ENCODE results near the gene MARK4. TPM values are rescaled to one million over a fixed set of nuclear protein-coding genes. Genes with fewer than 3 reads are reported as not detected.
A peak's percentile ranks its signal among the peaks of the same experiment; 100 is the strongest.

Gene MARK4
- total and polyA plus RNA-seq, 2 experiments from 2014 or later = 16.6 to 38.6 TPM

DNA sequence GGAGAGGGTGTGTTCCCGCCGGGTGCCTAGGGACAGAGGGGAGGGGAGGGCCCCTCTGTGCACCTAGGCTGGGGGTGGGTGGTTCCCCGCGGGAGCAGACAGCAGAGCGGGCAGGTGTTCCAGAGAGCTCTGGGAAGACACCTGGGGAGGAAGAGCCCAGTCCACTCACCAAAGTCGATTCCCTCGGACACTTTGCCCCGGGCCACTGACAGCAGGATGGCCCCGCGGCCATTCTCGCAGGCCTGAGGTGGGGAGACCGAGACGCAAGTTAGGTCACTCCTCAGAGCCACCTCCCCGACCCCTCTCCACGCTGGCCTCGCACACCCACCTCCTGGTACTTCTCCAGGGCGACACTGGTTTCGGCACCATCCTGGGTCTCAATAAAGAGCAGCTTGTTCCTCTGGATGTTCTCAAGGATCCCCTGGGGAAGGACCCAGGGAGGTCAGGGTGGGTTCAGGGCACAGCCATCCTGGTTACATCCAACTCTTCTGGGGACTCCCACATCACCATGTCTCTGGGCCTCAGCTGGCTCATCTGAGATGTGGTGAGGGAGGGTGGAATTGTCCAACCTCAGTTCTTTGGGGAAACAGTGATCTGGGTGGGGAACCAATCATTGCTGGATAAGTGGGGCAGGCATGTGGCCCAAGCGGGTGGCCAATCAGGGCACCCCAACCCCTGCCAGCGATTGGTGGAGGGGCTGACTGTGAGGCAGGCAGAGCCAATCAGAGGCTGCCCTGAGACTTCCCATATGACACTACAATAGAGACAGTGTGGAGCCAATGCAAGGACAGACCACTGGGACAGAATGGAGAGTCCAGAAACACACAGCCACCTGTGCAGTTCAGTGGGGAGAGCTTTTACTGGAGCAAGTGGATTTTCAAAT lies 102.1 kb downstream of the MARK4 start:
- H3K9me2 ChIP-seq (ENCODE audit: insufficient read depth) = no peaks in the 10 kb centered on the region
- H3K79me2 ChIP-seq (replicated peaks; ENCODE audit: insufficient read depth) = no peaks in the 10 kb centered on the region
- H3K9me3 Mint-ChIP-seq = no peaks in the 10 kb centered on the region
- no peak overlapping the region for H2AFZ ChIP-seq
- H3K27ac ChIP-seq (ENCODE audit: low read depth) = no peak overlapping the region
- TF ChIP-seq JUNB (IDR thresholded peaks at IDR 0.05; ENCODE audit: unreplicated experiment) (no peak), POLR2AphosphoS5 (IDR thresholded peaks at IDR 0.05; ENCODE audit: low read depth) (no peak)
- TF ChIP-seq, protein P1, sequence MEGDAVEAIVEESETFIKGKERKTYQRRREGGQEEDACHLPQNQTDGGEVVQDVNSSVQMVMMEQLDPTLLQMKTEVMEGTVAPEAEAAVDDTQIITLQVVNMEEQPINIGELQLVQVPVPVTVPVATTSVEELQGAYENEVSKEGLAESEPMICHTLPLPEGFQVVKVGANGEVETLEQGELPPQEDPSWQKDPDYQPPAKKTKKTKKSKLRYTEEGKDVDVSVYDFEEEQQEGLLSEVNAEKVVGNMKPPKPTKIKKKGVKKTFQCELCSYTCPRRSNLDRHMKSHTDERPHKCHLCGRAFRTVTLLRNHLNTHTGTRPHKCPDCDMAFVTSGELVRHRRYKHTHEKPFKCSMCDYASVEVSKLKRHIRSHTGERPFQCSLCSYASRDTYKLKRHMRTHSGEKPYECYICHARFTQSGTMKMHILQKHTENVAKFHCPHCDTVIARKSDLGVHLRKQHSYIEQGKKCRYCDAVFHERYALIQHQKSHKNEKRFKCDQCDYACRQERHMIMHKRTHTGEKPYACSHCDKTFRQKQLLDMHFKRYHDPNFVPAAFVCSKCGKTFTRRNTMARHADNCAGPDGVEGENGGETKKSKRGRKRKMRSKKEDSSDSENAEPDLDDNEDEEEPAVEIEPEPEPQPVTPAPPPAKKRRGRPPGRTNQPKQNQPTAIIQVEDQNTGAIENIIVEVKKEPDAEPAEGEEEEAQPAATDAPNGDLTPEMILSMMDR (conservative IDR thresholded peaks at IDR 0.05; ENCODE audit: low read depth in 2 of 2) = no peak
- peaks cover 27% of the 10 kb centered on the region; the same call in 1 of the 2 replicates for H3K36me3 ChIP-seq (ENCODE audit: insufficient read depth)
- peak; percentile 21; the same call in 1 of the 3 replicates for ATAC-seq
- no peaks in the 10 kb centered on the region for H3K27me3 ChIP-seq (ENCODE audit: insufficient read depth)
- peaks cover 17% of the 10 kb centered on the region for H3K27me3 Mint-ChIP-seq (ENCODE audit: insufficient read depth, low read depth, poor library complexity)
- H3K4me3 ChIP-seq = no peak overlapping the region
- no peaks in the 10 kb centered on the region; the same call in 1 of the 3 replicates for H3K4me1 Mint-ChIP-seq
- H3K4me1 ChIP-seq (ENCODE audit: insufficient read depth) = no peaks in the 10 kb centered on the region
- H3K27ac Mint-ChIP-seq = no peak overlapping the region
- no peak overlapping the region for H3K4me3 Mint-ChIP-seq
- H3K36me3 Mint-ChIP-seq (ENCODE audit: low read depth) = peaks cover 73% of the 10 kb centered on the region
- no peak for DNase-seq (ENCODE audit: low spot score)
- H3K4me2 ChIP-seq = no peak overlapping the region
- peaks cover 3% of the 10 kb centered on the region for H4K20me1 ChIP-seq (replicated peaks; ENCODE audit: insufficient read depth)
- no peaks in the 10 kb centered on the region for H3F3A ChIP-seq (replicated peaks; ENCODE audit: low read depth)

DNA sequence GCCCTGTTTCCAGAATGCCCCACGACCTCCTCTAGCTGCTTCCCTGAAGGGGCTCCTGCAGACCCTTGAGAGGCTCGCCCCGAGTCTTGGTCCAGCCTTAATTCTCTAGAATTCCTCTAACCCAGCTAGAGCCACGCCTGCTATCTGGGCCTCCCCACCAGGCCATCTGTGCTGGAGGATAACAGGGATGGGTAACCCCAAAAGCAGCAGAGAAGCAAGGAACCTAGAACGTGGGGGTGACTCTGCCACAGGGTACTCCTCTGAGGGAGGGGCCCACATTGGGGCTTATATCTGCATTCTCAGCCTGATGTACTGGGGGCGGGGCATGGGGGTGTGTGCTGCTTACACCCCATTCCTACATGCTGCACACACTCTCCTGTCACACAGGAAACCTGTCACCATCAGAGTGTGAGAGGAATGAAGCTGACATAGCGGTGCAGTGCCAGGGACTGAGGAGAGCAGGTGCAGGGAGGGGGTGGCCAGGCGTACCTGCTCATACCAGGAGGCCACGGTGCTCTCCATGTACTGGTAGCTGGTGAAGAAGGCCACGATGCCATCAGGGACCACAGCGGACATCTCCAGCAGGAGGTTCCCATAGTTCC lies 103.3 kb downstream of the MARK4 start:
- H3K79me2 ChIP-seq (replicated peaks; ENCODE audit: insufficient read depth) = no peaks in the 10 kb centered on the region
- H3K4me3 ChIP-seq = no peak overlapping the region
- peaks cover 7% of the 10 kb centered on the region for H4K20me1 ChIP-seq (replicated peaks; ENCODE audit: insufficient read depth)
- H3K4me1 ChIP-seq (ENCODE audit: insufficient read depth) = no peaks in the 10 kb centered on the region
- H3K4me2 ChIP-seq = no peak overlapping the region
- H3K27me3 ChIP-seq (ENCODE audit: insufficient read depth) = no peaks in the 10 kb centered on the region
- H3K27ac ChIP-seq (ENCODE audit: low read depth) = no peak overlapping the region
- peaks cover 31% of the 10 kb centered on the region; the same call in 1 of the 2 replicates for H3K36me3 ChIP-seq (ENCODE audit: insufficient read depth)
- peaks cover 83% of the 10 kb centered on the region for H3K36me3 Mint-ChIP-seq (ENCODE audit: low read depth)
- no peak overlapping the region for H3K27ac Mint-ChIP-seq
- no peak for DNase-seq (ENCODE audit: low spot score)
- no peaks in the 10 kb centered on the region for H3K9me2 ChIP-seq (ENCODE audit: insufficient read depth)
- no peaks in the 10 kb centered on the region; the same call in 2 of the 3 replicates for H3K4me1 Mint-ChIP-seq
- no peaks in the 10 kb centered on the region for H3F3A ChIP-seq (replicated peaks; ENCODE audit: low read depth)
- ATAC-seq = no peak
- no peak overlapping the region for H3K4me3 Mint-ChIP-seq
- H2AFZ ChIP-seq = no peak overlapping the region
- TF ChIP-seq EZH2phosphoT487 (IDR thresholded peaks at IDR 0.05; ENCODE audit: unreplicated experiment) (no peak), JUNB (IDR thresholded peaks at IDR 0.05; ENCODE audit: unreplicated experiment) (no peak), ZNF114 (CRISPR knock-in tag; IDR thresholded peaks at IDR 0.05) (no peak)
- no peaks in the 10 kb centered on the region for H3K9me3 Mint-ChIP-seq
- peaks cover 17% of the 10 kb centered on the region for H3K27me3 Mint-ChIP-seq (ENCODE audit: insufficient read depth, low read depth, poor library complexity)

Other genes with a start within 250 kb of the MARK4 start
- 11.1 and 13.1 TPM in 2 replicates for gene RELB, start 249.8 kb upstream of the MARK4 start, total RNA-seq (2014; rRNA removed; shearing (Covaris generic))
- 7.4 and 7.9 TPM in 2 replicates for gene RELB, start 249.8 kb upstream of the MARK4 start, polyA plus RNA-seq (2016; fragmentation: Nextera tagmentation; extraction: Ambion mirVana)
- gene CLASRP, start 212.2 kb upstream of the MARK4 start, total RNA-seq (2014; rRNA removed; shearing (Covaris generic)) = 78.7 and 92.3 TPM in 2 replicates
- gene CLASRP, start 212.2 kb upstream of the MARK4 start, polyA plus RNA-seq (2016; fragmentation: Nextera tagmentation; extraction: Ambion mirVana) = 26.5 and 27.1 TPM in 2 replicates
- 10.3 and 13.4 TPM in 2 replicates for gene ZNF296, start 174.8 kb upstream of the MARK4 start, total RNA-seq (2014; rRNA removed; shearing (Covaris generic))
- gene ZNF296, start 174.8 kb upstream of the MARK4 start, polyA plus RNA-seq (2016; fragmentation: Nextera tagmentation; extraction: Ambion mirVana) = 16.5 and 18.6 TPM in 2 replicates
- 49.6 and 52.6 TPM in 2 replicates for gene GEMIN7, start 172.0 kb upstream of the MARK4 start, total RNA-seq (2014; rRNA removed; shearing (Covaris generic))
- gene GEMIN7, start 172.0 kb upstream of the MARK4 start, polyA plus RNA-seq (2016; fragmentation: Nextera tagmentation; extraction: Ambion mirVana) = 90.5 and 91.6 TPM in 2 replicates
- gene PPP1R37, start 158.1 kb upstream of the MARK4 start, total RNA-seq (2014; rRNA removed; shearing (Covaris generic)) = 33.3 and 47.2 TPM in 2 replicates
- 6.9 and 7.8 TPM in 2 replicates for gene PPP1R37, start 158.1 kb upstream of the MARK4 start, polyA plus RNA-seq (2016; fragmentation: Nextera tagmentation; extraction: Ambion mirVana)
- gene NKPD1, start 90.3 kb upstream of the MARK4 start, total RNA-seq (2014; rRNA removed; shearing (Covaris generic)) = 1.3 and 2.2 TPM in 2 replicates
- 0.09 and 0.24 TPM in 2 replicates for gene NKPD1, start 90.3 kb upstream of the MARK4 start, polyA plus RNA-seq (2016; fragmentation: Nextera tagmentation; extraction: Ambion mirVana)
- gene TRAPPC6A, start 73.0 kb upstream of the MARK4 start, total RNA-seq (2014; rRNA removed; shearing (Covaris generic)) = 23.3 and 29.4 TPM in 2 replicates
- gene TRAPPC6A, start 73.0 kb upstream of the MARK4 start, polyA plus RNA-seq (2016; fragmentation: Nextera tagmentation; extraction: Ambion mirVana) = 74.7 and 81.9 TPM in 2 replicates
- gene BLOC1S3, start 72.5 kb upstream of the MARK4 start, total RNA-seq (2014; rRNA removed; shearing (Covaris generic)) = 15.9 and 16.0 TPM in 2 replicates
- gene BLOC1S3, start 72.5 kb upstream of the MARK4 start, polyA plus RNA-seq (2016; fragmentation: Nextera tagmentation; extraction: Ambion mirVana) = 2.5 and 5.0 TPM in 2 replicates
- gene EXOC3L2, start 5.9 kb upstream of the MARK4 start, total RNA-seq (2014; rRNA removed; shearing (Covaris generic)) = 0.35 and 3.2 TPM in 2 replicates
- gene EXOC3L2, start 5.9 kb upstream of the MARK4 start, polyA plus RNA-seq (2016; fragmentation: Nextera tagmentation; extraction: Ambion mirVana) = 2.0 and 2.8 TPM in 2 replicates
- not detected in 2 replicates for gene CKM, start 71.6 kb downstream of the MARK4 start, total RNA-seq (2014; rRNA removed; shearing (Covaris generic))
- 0.47 TPM in 1 of 2 replicates, not detected in the other for gene CKM, start 71.6 kb downstream of the MARK4 start, polyA plus RNA-seq (2016; fragmentation: Nextera tagmentation; extraction: Ambion mirVana)
- gene KLC3, start 89.5 kb downstream of the MARK4 start, total RNA-seq (2014; rRNA removed; shearing (Covaris generic)) = 4.2 and 6.4 TPM in 2 replicates
- gene KLC3, start 89.5 kb downstream of the MARK4 start, polyA plus RNA-seq (2016; fragmentation: Nextera tagmentation; extraction: Ambion mirVana) = 2.8 and 3.1 TPM in 2 replicates
- 81.1 and 84.7 TPM in 2 replicates for gene ERCC2, start 119.3 kb downstream of the MARK4 start, total RNA-seq (2014; rRNA removed; shearing (Covaris generic))
- 33.3 and 39.4 TPM in 2 replicates for gene ERCC2, start 119.3 kb downstream of the MARK4 start, polyA plus RNA-seq (2016; fragmentation: Nextera tagmentation; extraction: Ambion mirVana)
- gene PPP1R13L, start 153.8 kb downstream of the MARK4 start, total RNA-seq (2014; rRNA removed; shearing (Covaris generic)) = 9.6 and 11.3 TPM in 2 replicates
- 12.9 and 15.5 TPM in 2 replicates for gene PPP1R13L, start 153.8 kb downstream of the MARK4 start, polyA plus RNA-seq (2016; fragmentation: Nextera tagmentation; extraction: Ambion mirVana)
- 33.0 and 34.1 TPM in 2 replicates for gene POLR1G, start 155.4 kb downstream of the MARK4 start, total RNA-seq (2014; rRNA removed; shearing (Covaris generic))
- 85.9 and 91.1 TPM in 2 replicates for gene POLR1G, start 155.4 kb downstream of the MARK4 start, polyA plus RNA-seq (2016; fragmentation: Nextera tagmentation; extraction: Ambion mirVana)
- gene ERCC1, start 172.6 kb downstream of the MARK4 start, total RNA-seq (2014; rRNA removed; shearing (Covaris generic)) = 39.0 and 45.9 TPM in 2 replicates
- 52.3 and 56.3 TPM in 2 replicates for gene ERCC1, start 172.6 kb downstream of the MARK4 start, polyA plus RNA-seq (2016; fragmentation: Nextera tagmentation; extraction: Ambion mirVana)
- gene FOSB, start 216.7 kb downstream of the MARK4 start, total RNA-seq (2014; rRNA removed; shearing (Covaris generic)) = 0.89 and 1.9 TPM in 2 replicates
- 0.55 and 0.77 TPM in 2 replicates for gene FOSB, start 216.7 kb downstream of the MARK4 start, polyA plus RNA-seq (2016; fragmentation: Nextera tagmentation; extraction: Ambion mirVana)
- gene RTN2, start 245.8 kb downstream of the MARK4 start, total RNA-seq (2014; rRNA removed; shearing (Covaris generic)) = 22.8 and 32.1 TPM in 2 replicates
- gene RTN2, start 245.8 kb downstream of the MARK4 start, polyA plus RNA-seq (2016; fragmentation: Nextera tagmentation; extraction: Ambion mirVana) = 7.0 and 8.6 TPM in 2 replicates
- gene PPM1N, start 247.2 kb downstream of the MARK4 start, total RNA-seq (2014; rRNA removed; shearing (Covaris generic)) = 9.6 and 15.2 TPM in 2 replicates
- 25.1 and 30.1 TPM in 2 replicates for gene PPM1N, start 247.2 kb downstream of the MARK4 start, polyA plus RNA-seq (2016; fragmentation: Nextera tagmentation; extraction: Ambion mirVana)